Measurements from ENCODE around the gene UBE2Q1. TPM values are rescaled to one million over a fixed set of nuclear protein-coding genes. Genes with fewer than 3 reads are reported as not detected.

Gene UBE2Q1
- total RNA-seq, 1 experiment from 2014 or later, result 62.7 TPM

DNA sequence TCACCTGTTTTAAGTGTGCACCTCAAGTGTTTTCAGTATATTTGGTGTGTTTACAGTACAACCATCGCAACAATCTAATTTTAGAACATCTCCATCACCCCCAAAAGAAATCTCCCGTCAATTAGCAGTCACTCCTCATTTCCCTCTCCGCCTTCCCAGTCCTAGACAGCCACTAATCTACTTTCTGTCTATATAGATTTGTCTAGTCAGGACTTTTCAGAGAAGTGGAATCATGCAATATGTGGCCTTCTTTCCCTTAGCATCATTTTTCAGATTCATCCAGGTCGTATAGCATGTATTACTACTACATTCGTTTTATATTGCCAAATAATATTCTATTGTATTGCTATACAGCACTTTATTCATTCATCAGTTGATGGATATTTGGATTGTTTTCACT lies 54.6 kb downstream of the UBE2Q1 start (continued):
- TF ChIP-seq, protein P1, sequence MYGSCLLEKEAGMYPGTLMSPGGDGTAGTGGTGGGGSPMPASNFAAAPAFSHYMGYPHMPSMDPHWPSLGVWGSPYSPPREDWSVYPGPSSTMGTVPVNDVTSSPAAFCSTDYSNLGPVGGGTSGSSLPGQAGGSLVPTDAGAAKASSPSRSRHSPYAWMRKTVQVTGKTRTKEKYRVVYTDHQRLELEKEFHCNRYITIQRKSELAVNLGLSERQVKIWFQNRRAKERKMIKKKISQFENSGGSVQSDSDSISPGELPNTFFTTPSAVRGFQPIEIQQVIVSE (CRISPR knock-in tag; IDR thresholded peaks at IDR 0.05; ENCODE audit: borderline replicate concordance), result no peak
- TF ChIP-seq NFATC4 (CRISPR knock-in tag; IDR thresholded peaks at IDR 0.05) (no peak), RORB (CRISPR knock-in tag; IDR thresholded peaks at IDR 0.05) (no peak), HMGA2 (CRISPR knock-in tag; IDR thresholded peaks at IDR 0.05) (no peak), ZNF219 (CRISPR knock-in tag; IDR thresholded peaks at IDR 0.05; ENCODE audit: borderline replicate concordance) (no peak)
- TF ChIP-seq, protein P2, sequence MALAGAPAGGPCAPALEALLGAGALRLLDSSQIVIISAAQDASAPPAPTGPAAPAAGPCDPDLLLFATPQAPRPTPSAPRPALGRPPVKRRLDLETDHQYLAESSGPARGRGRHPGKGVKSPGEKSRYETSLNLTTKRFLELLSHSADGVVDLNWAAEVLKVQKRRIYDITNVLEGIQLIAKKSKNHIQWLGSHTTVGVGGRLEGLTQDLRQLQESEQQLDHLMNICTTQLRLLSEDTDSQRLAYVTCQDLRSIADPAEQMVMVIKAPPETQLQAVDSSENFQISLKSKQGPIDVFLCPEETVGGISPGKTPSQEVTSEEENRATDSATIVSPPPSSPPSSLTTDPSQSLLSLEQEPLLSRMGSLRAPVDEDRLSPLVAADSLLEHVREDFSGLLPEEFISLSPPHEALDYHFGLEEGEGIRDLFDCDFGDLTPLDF (CRISPR knock-in tag; IDR thresholded peaks at IDR 0.05), result no peak

DNA sequence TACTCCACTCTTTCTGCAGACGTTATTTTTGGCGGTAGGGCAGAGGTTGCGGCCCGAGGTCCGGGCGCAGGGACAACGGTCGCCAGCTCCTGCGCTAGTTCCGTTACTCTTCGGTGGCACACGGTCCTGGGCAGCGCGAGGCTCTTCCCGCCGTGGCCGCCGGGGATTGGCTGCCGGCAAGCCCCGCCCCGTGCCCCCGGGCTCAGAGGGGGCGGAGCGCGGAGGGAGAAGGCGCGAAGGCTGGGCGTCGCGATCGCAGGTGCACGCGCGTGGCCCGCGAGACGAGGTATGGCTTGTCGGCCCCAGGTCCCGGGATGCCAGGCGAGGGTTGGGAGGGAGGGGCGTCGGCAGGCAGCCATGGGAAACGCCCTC lies 55.7 kb downstream of the UBE2Q1 start:
- H3K9me3 Mint-ChIP-seq, result 0 out of 2 replicates have a peak, but pooled peaks cover 8% of the 10 kb centered on the region
- DNase-seq (ENCODE audit: low spot score) (peak; percentile 56), ATAC-seq (peak; percentile 54)
- H3K27ac Mint-ChIP-seq, result no peak overlapping the region
- peaks cover 4% of the 10 kb centered on the region for H3K36me3 Mint-ChIP-seq
- peaks cover 4% of the 10 kb centered on the region for H3K4me1 Mint-ChIP-seq
- H3K27me3 Mint-ChIP-seq (ENCODE audit: low read depth), result peaks cover 86% of the 10 kb centered on the region
- CTCF ChIA-PET, result interaction anchor here (2.9 kb wide), 1 partner anchor 23 kb away, joined by 10 read pairs; no protein-coding TSS in a partner anchor
- POLR2A ChIA-PET, result no interaction called here
- H3K4me3 Mint-ChIP-seq, result peak overlapping the region; percentile 59
- TF ChIP-seq SMAD4 (CRISPR knock-in tag; IDR thresholded peaks at IDR 0.05) (peak; percentile 92), JAZF1 (CRISPR knock-in tag; IDR thresholded peaks at IDR 0.05) (no peak), GABPB1 (CRISPR knock-in tag; IDR thresholded peaks at IDR 0.05) (no peak), TEAD1 (CRISPR knock-in tag; IDR thresholded peaks at IDR 0.05) (peak; percentile 94), CREB1 (CRISPR knock-in tag; IDR thresholded peaks at IDR 0.05) (peak; percentile 80; the same call in 1 of the 2 replicates), IRF2 (CRISPR knock-in tag; IDR thresholded peaks at IDR 0.05; ENCODE audit: borderline replicate concordance, low read depth) (no peak), ATF1 (CRISPR knock-in tag; IDR thresholded peaks at IDR 0.05) (0 out of 2 replicates have a peak, but pooled peaks have one; percentile 74), ZNF671 (CRISPR knock-in tag; IDR thresholded peaks at IDR 0.05) (no peak), OVOL2 (CRISPR knock-in tag; IDR thresholded peaks at IDR 0.05; ENCODE audit: borderline replicate concordance) (no peak), TP53 (CRISPR knock-in tag; IDR thresholded peaks at IDR 0.05) (peak; percentile 96), RORB (CRISPR knock-in tag; IDR thresholded peaks at IDR 0.05) (no peak), GTF2I (CRISPR knock-in tag; conservative IDR thresholded peaks at IDR 0.05) (no peak)
- TF ChIP-seq, protein P3, sequence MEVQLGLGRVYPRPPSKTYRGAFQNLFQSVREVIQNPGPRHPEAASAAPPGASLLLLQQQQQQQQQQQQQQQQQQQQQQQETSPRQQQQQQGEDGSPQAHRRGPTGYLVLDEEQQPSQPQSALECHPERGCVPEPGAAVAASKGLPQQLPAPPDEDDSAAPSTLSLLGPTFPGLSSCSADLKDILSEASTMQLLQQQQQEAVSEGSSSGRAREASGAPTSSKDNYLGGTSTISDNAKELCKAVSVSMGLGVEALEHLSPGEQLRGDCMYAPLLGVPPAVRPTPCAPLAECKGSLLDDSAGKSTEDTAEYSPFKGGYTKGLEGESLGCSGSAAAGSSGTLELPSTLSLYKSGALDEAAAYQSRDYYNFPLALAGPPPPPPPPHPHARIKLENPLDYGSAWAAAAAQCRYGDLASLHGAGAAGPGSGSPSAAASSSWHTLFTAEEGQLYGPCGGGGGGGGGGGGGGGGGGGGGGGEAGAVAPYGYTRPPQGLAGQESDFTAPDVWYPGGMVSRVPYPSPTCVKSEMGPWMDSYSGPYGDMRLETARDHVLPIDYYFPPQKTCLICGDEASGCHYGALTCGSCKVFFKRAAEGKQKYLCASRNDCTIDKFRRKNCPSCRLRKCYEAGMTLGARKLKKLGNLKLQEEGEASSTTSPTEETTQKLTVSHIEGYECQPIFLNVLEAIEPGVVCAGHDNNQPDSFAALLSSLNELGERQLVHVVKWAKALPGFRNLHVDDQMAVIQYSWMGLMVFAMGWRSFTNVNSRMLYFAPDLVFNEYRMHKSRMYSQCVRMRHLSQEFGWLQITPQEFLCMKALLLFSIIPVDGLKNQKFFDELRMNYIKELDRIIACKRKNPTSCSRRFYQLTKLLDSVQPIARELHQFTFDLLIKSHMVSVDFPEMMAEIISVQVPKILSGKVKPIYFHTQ (CRISPR knock-in tag; IDR thresholded peaks at IDR 0.05), result no peak
- TF ChIP-seq, protein P4, sequence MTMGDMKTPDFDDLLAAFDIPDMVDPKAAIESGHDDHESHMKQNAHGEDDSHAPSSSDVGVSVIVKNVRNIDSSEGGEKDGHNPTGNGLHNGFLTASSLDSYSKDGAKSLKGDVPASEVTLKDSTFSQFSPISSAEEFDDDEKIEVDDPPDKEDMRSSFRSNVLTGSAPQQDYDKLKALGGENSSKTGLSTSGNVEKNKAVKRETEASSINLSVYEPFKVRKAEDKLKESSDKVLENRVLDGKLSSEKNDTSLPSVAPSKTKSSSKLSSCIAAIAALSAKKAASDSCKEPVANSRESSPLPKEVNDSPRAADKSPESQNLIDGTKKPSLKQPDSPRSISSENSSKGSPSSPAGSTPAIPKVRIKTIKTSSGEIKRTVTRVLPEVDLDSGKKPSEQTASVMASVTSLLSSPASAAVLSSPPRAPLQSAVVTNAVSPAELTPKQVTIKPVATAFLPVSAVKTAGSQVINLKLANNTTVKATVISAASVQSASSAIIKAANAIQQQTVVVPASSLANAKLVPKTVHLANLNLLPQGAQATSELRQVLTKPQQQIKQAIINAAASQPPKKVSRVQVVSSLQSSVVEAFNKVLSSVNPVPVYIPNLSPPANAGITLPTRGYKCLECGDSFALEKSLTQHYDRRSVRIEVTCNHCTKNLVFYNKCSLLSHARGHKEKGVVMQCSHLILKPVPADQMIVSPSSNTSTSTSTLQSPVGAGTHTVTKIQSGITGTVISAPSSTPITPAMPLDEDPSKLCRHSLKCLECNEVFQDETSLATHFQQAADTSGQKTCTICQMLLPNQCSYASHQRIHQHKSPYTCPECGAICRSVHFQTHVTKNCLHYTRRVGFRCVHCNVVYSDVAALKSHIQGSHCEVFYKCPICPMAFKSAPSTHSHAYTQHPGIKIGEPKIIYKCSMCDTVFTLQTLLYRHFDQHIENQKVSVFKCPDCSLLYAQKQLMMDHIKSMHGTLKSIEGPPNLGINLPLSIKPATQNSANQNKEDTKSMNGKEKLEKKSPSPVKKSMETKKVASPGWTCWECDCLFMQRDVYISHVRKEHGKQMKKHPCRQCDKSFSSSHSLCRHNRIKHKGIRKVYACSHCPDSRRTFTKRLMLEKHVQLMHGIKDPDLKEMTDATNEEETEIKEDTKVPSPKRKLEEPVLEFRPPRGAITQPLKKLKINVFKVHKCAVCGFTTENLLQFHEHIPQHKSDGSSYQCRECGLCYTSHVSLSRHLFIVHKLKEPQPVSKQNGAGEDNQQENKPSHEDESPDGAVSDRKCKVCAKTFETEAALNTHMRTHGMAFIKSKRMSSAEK (CRISPR knock-in tag; IDR thresholded peaks at IDR 0.05; ENCODE audit: borderline replicate concordance), result no peak
- TF ChIP-seq, protein P5, sequence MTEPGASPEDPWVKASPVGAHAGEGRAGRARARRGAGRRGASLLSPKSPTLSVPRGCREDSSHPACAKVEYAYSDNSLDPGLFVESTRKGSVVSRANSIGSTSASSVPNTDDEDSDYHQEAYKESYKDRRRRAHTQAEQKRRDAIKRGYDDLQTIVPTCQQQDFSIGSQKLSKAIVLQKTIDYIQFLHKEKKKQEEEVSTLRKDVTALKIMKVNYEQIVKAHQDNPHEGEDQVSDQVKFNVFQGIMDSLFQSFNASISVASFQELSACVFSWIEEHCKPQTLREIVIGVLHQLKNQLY (CRISPR knock-in tag; IDR thresholded peaks at IDR 0.05), result no peak
- TF ChIP-seq, protein P6, sequence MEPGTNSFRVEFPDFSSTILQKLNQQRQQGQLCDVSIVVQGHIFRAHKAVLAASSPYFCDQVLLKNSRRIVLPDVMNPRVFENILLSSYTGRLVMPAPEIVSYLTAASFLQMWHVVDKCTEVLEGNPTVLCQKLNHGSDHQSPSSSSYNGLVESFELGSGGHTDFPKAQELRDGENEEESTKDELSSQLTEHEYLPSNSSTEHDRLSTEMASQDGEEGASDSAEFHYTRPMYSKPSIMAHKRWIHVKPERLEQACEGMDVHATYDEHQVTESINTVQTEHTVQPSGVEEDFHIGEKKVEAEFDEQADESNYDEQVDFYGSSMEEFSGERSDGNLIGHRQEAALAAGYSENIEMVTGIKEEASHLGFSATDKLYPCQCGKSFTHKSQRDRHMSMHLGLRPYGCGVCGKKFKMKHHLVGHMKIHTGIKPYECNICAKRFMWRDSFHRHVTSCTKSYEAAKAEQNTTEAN (CRISPR knock-in tag; IDR thresholded peaks at IDR 0.05), result peak; percentile 98
- TF ChIP-seq, protein P7, sequence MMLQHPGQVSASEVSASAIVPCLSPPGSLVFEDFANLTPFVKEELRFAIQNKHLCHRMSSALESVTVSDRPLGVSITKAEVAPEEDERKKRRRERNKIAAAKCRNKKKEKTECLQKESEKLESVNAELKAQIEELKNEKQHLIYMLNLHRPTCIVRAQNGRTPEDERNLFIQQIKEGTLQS (CRISPR knock-in tag; conservative IDR thresholded peaks at IDR 0.05), result 0 out of 2 replicates have a peak, but pooled peaks have one; percentile 30
- TF ChIP-seq, protein P8, sequence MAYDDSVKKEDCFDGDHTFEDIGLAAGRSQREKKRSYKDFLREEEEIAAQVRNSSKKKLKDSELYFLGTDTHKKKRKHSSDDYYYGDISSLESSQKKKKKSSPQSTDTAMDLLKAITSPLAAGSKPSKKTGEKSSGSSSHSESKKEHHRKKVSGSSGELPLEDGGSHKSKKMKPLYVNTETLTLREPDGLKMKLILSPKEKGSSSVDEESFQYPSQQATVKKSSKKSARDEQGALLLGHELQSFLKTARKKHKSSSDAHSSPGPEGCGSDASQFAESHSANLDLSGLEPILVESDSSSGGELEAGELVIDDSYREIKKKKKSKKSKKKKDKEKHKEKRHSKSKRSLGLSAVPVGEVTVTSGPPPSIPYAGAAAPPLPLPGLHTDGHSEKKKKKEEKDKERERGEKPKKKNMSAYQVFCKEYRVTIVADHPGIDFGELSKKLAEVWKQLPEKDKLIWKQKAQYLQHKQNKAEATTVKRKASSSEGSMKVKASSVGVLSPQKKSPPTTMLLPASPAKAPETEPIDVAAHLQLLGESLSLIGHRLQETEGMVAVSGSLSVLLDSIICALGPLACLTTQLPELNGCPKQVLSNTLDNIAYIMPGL (CRISPR knock-in tag; IDR thresholded peaks at IDR 0.05), result peak; percentile 88; the same call in 1 of the 2 replicates

Measured in WTC11 (cell line).